Activated T-cell treated with anti-CD3 and anti-CD28 coated beads for 24 hours (primary cell): ENCODE data around the gene SLC35G4.
"Not testable (repeated sequence)": the region's sequence is repeated elsewhere in the genome, so short reads cannot be mapped to it uniquely, and the experiment has no call there.

Experiments
- DNase-seq: peaks from one replicate; pipeline ENCODE4 v3.0.0-alpha.2; 2020; ENCODE audit warnings: low read depth

SLC35G4 gene

DNA sequence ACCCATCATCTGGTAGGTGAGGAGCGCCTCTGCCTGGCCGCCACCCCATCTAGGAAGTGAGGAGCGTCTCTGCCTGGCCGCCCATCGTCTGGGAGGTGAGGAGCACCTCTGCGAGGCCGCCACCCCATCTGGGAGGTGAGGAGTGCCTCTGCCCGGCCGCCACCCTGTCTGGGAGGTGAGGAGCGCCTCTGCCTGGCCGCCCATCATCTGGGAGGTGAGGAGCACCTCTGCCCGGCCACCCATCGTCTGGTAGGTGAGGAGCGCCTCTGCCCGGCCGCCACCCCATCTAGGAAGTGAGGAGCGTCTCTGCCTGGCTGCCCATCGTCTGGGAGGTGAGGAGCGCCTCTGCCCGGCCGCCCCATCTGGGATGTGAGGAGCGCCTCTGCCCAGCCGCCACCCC, 4.2 kb downstream of the SLC35G4 start:
- DNase-seq = not testable (repeated sequence)

DNA sequence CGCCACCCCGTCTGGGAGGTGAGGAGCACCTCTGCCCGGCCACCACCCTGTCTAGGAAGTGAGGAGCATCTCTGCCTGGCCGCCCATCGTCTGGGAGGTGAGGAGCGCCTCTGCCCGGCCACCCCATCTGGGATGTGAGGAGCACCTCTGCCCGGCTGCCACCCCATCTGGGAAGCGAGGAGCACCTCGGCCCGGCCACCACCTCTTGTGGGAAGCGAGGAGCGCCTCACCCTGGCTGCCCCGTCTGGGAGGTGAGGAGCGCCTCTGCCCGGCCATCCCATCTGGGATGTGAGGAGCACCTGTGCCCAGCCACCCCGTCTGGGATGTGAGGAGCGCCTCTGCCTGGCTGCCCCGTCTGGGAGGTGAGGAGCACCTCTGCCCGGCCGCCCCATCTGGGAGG, 4.6 kb downstream of the SLC35G4 start:
- not testable (repeated sequence) for DNase-seq

DNA sequence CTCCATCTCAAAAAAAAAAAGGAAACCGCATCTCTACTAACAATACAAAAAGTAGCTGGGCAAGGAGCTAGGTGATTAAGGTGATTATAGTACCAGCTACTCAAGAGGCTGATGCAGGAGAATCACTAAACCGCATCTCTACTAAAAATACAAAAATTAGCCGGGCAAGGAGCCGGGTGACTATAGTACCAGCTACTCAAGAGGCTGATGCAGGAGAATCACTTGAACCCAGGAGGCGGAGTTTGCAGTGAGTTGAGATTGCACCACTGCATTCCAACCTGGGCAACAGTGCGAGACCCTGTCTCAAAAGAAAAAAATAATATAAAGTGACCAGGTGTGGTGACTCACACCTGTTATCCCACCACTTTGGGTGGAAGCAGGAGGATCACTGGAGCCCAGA, 5.6 kb downstream of the SLC35G4 start:
- not testable (repeated sequence) for DNase-seq

DNA sequence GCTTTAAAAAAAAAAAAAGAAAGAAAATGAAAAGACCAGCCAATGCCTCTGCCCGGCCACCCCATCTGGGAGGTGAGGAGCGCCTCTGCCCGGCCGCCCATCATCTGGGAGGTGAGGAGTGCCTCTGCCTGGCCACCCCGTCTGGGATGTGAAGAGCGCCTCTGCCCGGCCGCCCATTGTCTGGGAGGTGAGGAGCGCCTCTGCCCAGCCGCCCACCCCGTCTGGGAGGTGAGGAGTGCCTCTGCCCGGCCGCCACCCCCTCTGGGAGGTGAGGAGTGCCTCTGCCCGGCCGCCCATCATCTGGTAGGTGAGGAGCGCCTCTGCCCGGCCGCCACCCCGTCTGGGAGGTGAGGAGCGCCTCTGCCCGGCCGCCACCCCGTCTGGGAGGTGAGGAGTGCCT, 37.9 kb downstream of the SLC35G4 start:
- not testable (repeated sequence) for DNase-seq

DNA sequence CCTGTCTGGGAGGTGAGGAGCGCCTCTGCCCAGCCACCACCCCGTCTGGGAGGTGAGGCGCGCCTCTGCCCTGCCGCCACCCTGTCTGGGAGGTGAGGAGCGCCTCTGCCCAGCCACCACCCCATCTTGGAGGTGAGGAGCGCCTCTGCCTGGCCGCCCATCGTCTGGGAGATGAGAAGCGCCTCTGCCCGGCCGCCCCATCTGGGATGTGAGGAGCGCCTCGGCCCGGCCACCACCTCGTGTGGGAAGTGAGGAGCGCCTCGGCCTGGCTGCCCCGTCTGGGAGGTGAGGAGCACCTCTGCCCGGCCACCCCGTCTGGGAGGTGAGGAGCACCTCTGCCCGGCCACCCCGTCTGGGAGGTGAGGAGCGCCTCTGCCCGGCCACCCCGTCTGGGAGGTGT, 38.4 kb downstream of the SLC35G4 start:
- DNase-seq = not testable (repeated sequence)

DNA sequence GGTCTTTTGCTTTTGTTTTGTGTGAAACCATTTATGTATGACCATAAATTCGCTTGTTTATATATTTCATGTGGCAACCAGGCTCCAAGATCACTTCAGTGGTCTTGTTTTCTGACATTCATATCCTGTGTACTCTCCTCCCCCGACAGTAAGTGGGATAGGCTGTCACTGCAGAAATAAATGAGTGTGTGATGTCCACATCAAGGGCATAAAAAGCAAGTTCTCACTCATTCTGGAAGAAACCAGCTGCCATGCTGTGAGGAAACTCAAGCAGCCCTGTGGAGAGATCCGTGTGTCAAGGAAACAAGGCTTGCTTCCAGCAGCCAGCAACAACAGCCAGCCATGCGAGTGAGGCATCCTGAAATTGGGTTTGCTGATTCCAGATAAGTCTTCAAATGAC, 40.4 kb downstream of the SLC35G4 start:
- no peak for DNase-seq

DNA sequence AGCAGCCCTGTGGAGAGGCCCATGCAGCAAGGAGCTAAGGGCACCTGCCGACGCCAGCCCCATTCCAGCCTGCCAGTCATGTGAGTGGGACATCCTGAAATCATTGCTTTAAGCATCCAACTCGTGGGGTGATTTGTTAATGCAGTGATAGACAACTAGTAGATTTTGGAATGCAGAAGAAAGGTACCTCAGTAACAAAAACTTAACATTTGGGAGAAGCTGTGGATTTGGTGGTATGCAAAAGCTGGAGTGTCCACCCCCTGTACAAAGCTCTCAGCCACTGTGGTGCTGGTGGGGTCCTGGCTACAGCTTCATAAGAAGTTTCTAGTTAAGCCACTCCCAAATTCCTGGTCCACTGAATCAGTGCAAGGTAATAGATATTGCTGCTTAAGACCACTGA, 42.5 kb downstream of the SLC35G4 start:
- DNase-seq = no peak

DNA sequence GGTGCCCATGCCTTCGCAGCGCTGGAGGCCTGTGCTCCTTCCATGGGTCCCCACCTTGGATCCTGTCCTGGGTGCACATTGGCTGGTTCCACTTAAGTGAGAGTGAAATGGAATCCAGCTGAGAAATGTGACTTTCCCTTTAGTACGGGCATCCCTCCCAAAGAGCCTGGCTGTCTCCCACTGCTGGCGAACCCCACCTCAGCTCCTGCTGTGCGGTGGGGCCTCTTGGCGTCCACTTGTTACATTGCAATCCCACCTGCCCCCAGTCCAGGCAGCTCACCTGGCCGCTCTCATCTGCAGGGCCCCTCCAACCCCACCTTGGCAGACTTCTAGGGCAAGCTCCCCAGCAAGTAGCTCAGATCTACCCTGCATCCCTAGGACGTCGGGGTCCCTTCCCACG, 44.1 kb downstream of the SLC35G4 start:
- DNase-seq = no peak

DNA sequence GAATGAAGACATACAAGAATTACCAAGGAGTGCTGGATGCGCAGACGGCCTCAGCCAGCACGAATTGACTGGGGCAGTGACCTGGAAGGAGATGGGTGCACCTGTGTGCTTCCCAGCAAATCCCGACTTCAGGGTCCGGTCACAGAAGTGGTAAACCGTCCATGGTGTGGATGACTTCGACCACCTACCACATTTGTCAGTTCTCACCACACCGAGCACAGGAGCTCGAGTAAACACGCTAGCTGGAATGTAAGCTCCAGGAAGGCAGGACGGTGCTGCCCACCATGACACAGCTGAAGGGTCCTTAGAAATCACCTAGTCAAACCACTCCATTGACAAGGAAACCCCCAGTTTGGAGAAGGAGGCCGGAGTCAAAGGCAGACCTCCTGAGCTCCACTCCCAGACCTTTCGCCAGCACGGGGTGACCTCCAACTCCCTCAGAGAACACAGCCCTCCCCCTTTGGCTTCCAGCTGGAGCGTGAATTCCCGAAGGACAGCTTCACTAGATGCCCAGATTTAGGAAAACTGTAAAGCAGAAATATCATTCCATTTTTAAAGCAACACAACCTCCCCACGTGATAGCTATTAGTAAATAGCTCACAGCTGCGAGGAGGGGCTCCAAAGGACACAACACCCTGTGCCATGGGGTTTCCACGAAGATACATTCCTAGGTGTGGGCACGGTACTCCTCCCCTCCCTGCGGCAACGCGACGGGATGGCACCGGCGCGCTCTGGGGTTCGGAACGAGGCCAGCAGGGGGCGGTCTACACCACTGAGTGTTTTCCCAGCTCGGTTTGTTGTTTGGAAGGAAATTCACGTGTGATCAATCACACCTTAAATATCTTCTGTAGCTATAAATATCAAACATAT, 45.6 kb downstream of the SLC35G4 start:
- peak; percentile 27 for DNase-seq

DNA sequence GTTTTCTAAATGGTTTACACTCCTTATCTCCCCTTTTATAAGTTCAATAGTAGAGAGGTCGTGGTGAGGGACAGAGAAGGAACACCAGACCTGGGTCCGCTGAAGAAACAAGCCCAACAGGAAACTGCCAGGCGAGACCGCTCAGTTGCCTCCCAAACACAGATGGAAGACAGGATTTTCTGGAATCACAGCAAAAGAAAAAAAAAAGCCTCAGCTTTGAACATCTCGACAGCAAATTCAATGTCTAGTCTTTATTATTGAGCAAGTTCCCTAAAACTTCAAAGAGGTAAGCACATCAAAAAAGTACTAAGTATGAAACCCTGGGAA, 46.2 kb downstream of the SLC35G4 start:
- DNase-seq = no peak

DNA sequence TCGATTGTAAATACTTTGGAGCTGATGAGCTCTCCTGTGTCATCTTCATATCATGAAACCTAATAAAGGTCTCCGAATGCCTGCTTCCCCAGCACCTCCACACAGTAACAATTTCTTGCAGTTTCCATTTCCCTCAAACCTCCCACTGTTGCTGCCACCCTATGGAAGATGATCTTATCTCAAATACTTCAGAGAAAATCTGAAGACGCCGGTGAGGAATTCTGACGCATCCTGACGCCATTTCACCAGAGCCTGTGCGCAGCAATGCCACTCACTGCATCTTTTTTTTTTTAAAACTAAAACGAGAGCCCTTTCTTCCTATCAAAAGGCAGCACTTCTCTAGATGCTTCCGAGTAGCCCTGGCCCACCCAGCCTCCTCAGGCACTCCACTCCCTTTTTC, 47.8 kb downstream of the SLC35G4 start:
- DNase-seq = no peak

DNA sequence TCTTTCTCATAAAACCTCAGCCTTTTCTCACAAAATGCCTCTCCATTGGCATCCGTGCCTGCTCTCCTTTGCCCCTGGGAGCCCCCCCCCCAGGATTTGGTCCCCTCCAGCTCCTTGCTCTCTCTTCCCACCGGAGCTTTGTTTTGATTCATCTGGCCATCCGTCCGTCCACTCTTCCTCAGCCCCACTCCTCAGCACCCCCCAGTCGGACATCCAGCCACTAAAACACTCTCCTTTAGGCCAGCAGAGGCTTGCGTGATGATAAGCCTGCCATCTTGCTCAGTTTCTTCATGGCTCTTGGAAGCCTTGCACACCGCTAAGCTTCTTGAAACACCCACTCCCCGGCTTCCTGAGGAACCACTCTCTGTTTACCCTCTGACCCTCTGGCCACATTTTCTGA, 48.2 kb downstream of the SLC35G4 start:
- DNase-seq = no peak

DNA sequence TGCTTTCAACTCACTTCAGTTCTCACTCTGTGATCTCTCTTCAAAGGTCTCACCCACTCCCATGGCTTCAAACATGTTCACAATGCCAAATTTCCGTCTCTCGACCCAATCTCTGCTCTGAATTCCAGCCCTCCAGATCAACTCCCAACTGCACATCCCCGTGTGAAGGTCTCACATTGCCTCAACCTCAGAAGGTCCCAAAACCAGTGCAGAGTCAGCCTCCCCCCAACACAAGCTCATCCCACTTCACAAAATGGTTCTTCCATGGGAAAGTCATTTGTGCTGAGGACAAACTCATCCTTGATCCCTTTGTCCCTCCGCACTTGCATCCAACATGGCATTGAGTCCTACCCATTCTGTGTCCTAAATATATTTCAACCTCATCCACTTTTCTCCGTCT, 48.6 kb downstream of the SLC35G4 start:
- DNase-seq = no peak

DNA sequence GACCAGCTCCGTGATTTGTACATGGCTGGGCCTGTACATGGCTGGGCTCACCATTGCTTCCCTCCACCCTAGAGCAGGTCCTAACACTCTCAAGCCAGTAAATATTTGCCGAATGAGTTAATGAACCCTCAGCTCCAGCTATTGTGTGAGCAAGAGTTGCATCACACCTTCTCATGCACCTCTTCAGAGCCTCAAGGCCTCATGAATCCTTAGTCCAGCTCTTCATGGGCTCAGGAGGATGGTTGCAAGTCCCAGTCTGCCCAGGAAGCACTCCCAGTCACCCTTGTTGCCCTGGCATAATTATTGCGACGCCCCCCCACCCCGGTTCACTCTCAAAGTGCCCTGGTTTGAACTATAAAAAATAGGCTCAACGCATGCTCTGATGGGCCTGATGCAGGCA, 49.6 kb downstream of the SLC35G4 start:
- no peak for DNase-seq
